SK-N-DZ (cell line): ENCODE measurements around the gene PRKAB1.

Experiments used
- DNase-seq: peaks from one replicate; pipeline ENCODE4 v3.0.0-alpha.2; 2015; ENCODE audit warnings: low spot score
- small RNA-seq, 2 experiments: library from RNA; depleted of rRNA; stranded (forward); fragments of <200 nt; gene quantifications; one replicate each; pipeline ENCODE3, GENCODE V24; 2014

PRKAB1 gene

GRCh38 chr12:119711693-119712092 is 43.8 kb downstream of the PRKAB1 start:
- no peak for DNase-seq

- DNase-seq = no peak
These were observed 44.8 kb downstream of the PRKAB1 start for GRCh38 chr12:119712721-119713120.

- DNase-seq = no peak
These were observed 45.7 kb downstream of the PRKAB1 start for GRCh38 chr12:119713551-119714031.

- no peak for DNase-seq
These were observed 46.8 kb downstream of the PRKAB1 start for GRCh38 chr12:119714614-119715267.

- no peak for DNase-seq
These were observed 47.3 kb downstream of the PRKAB1 start for GRCh38 chr12:119715268-119715620.

GRCh38 chr12:119718141-119718540 is 50.2 kb downstream of the PRKAB1 start:
- DNase-seq = no peak

- no peak for DNase-seq
These were observed 52.4 kb downstream of the PRKAB1 start for GRCh38 chr12:119720349-119720748.

GRCh38 chr12:119721306-119721705 is 53.4 kb downstream of the PRKAB1 start:
- no peak for DNase-seq

- no peak for DNase-seq
These were observed 57.6 kb downstream of the PRKAB1 start for GRCh38 chr12:119725523-119725922.

- no peak for DNase-seq
These were observed 59.9 kb downstream of the PRKAB1 start for GRCh38 chr12:119727600-119728443.

- DNase-seq = no peak
These were observed 60.5 kb downstream of the PRKAB1 start for GRCh38 chr12:119728444-119728745.

- DNase-seq = no peak
These were observed 61.9 kb downstream of the PRKAB1 start for GRCh38 chr12:119729871-119730270.

- DNase-seq = no peak
These were observed 62.4 kb downstream of the PRKAB1 start for GRCh38 chr12:119730381-119730780.

Small RNA genes within 50 kb of the gene (small RNA-seq; reads per million reads assigned to genes)
- 0 reads per million in 2 experiments for gene RN7SKP197
